ENCODE results near the gene ABHD10.

ABHD10 gene

DNA sequence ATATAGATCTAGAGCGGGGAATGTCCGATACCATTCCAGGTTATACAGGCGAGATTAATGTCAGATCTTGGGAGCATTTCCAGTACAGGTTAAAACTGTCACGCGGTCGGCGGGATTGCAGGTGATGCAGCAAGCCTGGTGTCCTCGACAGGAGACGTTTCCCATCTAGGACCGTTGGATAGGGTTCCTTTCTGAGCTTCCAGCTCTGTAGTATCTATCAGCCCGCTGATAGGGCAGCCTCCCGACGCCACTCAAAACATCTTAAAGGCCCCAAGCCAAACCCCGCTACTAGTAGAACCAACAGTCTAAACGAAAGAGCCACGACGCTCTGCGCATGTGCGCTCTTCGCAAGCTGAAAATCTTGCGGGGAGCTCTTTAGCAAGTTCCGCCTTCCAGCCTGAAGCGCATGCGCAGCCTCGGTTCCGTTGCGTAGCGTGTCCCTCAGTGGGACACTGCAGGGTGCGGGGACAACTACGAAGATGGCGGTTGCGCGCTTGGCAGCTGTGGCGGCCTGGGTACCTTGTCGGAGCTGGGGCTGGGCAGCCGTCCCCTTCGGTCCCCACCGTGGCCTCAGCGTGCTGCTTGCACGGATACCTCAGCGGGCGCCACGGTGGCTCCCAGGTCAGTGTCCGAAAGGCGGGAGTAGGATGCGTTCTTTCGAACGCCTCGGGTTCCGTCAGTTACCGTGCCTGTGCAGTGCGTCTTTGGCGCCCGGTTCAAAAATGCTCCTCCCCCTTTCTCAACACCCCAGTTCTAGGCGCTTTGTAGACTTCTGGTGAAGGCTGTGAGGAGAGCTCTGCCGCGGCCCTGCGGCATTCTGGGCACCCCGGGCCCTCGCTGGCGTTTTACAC is at the start of gene ABHD10:
Gene ABHD10, plus strand, starts transcription at position 444 of the 851 bp plus-strand sequence. Its CDS starts 36 bp downstream, at position 480.
- peak; percentile 86 to 96 (median 94) for DNase-seq

DNA sequence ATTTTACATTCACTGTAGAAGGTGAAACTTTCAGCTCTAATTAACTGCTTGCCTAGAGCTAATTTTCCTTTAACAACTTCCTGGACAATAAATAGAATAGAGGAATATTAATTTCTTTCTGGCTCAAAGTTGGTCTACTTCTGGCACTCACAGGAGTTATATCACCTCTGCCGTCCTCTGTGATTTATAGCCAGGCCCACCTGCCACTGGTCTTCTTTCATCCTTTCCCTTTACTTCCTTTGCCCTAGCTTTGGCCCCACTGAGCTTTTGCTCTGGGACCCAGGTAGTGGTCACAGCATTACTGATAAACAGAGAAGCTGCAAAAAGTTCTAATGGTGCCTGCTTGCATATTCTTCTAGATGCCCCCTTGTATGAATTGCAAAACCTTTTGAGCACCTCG is 49.3 kb upstream of the ABHD10 start:
- DNase-seq: no peak

DNA sequence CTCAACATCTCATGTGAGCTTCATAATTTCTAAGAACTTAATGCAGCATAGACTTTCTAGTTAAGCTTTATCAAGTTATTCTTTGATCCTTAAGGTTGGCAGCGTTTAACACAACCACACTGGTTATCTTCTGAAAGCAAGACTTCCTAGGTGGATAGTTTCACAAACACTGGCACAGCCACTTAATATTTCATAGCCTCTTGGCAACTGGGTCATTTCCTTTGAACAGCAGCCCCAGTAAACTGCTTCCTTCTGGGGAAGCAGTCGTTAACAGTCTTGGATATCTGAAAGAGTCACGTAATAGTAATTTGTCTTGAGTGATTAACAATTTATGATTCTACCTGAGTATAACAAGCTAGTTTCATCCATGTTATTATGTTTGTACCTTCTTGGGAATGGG is 45.9 kb upstream of the ABHD10 start:
- DNase-seq: no peak

DNA sequence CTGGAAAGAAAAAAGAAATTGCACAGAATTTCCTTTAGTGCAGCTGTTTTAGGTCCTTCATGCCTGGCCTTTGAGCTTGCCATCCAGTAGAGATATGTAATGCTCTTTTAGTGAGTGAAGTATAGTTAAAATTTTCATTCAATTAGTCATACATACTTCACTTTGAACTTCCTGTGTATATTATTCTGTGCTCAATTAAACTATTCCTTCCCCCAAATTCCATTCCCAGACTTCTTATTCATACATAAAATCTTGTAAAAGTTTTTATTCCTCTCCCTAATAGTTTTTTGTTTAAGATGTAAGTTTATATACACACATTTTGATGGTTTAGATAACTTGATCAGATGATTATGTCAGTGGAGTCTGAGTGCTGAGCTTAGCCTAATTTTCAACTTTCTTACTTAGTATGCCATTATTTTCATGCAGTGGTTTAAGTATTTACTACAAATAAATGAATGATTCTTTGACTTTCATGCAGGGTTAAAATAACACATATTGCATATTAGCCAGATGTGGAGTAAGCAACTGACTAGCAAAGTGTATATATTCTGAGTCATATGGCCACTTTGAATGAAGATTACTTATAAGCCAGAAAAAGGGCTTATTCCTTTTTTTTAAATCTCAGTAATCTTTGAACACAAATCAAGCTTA is 42.5 kb upstream of the ABHD10 start:
- no peak for DNase-seq

DNA sequence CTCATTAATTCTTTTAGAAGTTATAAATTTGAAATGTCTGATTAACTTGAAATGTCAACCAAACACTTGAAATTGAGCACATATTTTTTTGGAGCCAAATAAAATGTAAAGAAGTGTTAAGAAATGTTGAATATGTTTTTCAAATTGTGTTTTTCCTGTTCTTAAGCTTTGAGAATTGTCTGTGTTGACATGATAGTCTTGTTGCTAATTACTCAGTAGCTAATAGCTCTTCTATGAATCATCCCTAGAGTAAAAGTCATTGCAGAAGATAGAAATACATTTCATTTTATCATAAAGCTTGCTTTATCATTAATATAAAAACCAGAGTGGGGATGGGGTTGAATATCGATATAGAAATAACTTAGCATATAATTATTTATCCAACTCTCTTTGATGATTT is 41.9 kb upstream of the ABHD10 start:
- DNase-seq: no peak

DNA sequence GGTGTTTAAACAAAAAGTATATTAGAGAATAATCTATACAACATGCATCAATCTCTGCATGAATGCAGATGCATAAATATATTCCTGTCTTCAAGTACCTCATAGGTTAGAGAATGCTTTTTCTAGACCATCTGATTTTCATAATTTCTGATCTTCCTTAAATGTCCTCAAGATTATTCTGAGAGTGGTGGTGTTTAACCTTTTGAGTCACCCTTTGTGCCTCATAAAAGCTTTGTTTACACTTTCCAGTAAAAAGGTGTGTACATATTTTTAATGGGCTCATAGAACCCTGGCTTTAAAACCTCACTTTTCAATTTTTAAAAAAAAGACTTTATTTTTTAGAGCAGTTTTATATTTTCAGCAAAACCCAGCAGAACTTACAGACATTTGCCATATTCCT is 41.0 kb upstream of the ABHD10 start:
- DNase-seq: no peak

DNA sequence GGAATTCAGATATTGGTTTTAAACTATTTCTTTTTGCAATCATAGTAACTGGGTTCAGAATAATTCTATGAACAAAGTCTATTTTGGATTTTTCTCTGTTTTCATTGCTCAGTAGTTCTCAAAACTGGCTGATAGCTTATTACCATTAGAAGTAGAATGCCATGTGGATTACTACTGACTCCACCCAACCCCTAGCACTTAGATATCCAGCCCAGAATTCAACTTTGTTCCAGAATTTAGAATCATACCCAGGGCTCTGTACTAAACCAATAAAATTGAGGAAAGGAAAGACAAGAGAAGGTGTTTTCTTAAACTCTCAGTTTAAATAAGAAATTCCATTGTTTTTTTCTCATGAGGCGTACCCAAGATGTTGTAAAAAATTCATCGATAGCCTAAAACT is 39.0 kb upstream of the ABHD10 start:
- no peak for DNase-seq

DNA sequence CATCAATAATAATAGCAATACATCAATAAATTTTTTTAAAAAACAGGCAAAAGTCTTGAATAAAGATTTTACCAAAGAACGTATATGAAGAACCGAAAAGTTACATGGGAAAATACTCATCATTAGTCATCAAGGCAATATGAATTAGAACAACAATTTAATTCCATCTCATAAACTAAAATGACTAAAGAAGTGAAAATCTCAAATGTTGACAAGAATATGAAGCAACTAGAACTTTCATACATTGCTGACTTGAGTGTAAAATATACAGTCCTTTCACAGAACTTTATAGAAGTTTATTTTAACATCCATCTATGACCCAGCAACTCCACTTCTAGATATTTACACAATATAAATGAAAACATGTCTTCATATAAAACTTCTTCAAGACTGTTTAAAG is 35.3 kb upstream of the ABHD10 start:
- DNase-seq: no peak

DNA sequence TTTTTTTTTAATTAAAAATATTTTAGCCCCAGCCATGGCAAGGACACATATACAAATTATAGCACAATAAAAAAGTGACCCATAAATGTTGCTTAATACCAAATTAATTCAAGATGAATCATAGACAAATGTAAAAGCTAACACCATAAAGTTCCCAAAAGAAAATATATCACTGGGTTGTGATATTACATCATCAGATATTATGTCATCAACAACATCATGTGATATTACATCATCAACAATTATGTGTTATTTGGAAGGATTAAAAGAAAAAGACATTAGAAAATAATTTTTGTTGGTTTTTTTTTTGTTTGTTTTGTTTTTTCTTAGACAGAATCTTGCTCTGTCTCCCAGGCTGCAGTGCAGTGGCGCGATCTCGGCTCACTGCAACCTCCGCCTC is 34.5 kb upstream of the ABHD10 start:
- DNase-seq: no peak

DNA sequence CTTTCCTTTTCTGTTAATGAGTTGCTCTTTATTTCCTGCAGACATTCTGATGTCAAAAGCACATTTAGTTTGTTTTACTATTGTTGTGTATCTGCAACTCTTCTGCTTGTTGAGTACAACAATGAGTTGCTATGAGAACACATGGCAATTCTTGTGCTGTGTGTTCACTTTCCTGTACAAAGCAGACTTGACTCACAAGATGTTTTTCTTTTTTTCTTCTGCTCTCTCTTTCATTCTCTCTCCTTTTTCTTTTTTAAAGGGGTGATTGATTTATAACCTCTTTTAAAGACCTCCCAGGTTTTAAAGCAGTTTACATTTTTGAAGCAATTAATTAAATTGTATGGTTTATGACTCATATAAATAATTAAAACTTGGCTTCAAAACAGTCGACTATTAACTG is 31.6 kb upstream of the ABHD10 start:
- no peak for DNase-seq

DNA sequence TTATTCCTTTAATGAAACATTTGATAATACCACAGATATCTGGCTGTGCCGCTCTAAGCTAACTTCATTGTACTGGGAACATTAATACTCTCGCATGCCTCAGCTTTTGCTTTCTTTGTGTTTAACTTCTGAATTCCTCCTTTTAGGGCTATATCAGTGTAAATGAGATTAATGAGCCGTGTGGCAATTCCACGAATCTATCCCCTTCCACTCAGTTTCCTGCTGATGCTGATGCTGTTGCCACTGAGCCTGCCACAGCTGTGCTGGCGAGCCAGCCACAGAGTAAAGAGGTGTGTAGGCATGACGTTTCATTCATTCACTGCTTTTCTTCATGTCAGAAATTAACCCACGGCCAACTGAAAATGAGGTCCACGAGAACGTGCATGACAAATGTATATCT is 30.0 kb upstream of the ABHD10 start:
- DNase-seq: no peak

DNA sequence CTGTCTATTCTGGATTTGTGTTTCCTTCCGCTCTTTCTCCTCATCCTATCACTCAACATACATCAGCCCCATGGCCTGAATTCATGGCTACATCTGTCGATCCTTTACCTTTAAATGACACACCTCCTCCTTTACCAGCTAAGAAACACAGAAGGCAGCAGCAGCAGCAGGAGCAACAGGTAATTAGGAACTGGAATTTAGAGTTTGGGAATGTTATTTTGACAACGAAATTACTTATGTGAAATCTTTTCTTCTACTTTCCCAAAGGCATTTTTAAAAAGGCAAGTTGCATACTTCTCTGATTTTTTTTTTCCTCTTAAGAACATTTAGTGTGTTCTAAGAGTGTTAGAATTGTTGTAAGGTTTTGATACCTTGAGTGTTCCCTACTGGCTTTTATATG is 29.1 kb upstream of the ABHD10 start:
- DNase-seq: no peak

DNA sequence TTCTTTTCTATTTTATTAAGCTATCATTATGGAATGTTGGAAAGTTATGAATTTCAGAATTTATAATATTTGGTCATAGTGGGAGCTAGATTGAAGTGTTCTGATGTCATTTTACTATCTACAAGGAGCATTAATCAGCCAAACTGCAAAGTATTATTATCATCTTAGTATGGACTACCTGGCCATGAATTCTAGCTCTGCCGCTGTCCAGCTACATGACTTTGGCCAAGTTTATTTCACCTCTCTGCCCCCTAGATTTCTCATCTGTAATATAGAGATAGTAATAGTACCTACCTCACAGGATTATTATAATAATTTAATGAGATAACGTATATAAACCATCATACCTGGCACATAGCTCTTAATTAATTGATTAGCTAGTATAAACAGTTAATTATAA is 27.8 kb upstream of the ABHD10 start:
- no peak for DNase-seq

DNA sequence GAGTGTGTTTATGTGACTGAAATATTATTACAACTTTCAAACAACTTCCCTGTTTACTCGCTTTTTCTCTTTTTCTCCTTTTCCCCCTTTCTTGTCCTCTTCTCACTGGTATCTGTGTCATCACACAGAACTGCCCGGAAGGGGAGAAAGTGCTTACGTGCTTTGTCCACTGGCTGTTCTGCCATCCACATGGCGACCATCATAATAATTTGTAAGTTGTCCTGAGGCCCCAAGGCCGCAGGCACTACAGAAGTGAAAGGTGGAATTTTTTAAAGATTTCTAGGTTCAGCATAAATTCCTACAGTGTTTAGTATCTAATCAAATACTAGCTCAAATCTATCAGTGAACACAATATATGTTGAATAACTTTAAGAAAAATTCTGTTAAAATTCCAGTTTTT is 26.7 kb upstream of the ABHD10 start:
- DNase-seq: no peak

DNA sequence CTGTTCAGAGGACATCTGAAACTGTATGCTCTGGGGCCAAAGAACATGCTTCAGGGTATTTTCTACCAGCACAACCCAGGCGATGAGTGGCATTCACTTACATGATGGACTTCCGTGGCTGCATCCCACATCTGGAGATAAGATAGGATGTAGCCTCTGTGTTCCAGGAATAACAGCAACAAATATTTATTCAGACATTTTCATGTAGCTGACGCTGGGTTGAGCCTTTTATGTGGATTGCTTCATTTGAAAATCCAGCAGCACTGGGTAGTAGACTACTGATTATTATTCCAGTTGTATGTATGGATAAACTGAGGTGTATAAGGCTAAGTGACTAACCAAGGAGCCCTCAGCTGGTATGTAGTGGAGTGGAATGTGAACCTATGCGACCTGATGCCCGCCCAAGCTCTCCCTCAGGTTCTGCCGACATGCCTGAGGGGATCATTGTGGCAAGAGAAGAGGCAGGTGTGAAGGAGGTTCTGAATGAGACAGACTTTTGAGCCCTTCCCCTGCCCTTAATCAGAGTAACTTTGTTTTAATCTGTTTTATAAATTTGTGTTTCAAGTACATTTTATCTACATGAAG is 25.9 kb upstream of the ABHD10 start:
- no peak for DNase-seq

DNA sequence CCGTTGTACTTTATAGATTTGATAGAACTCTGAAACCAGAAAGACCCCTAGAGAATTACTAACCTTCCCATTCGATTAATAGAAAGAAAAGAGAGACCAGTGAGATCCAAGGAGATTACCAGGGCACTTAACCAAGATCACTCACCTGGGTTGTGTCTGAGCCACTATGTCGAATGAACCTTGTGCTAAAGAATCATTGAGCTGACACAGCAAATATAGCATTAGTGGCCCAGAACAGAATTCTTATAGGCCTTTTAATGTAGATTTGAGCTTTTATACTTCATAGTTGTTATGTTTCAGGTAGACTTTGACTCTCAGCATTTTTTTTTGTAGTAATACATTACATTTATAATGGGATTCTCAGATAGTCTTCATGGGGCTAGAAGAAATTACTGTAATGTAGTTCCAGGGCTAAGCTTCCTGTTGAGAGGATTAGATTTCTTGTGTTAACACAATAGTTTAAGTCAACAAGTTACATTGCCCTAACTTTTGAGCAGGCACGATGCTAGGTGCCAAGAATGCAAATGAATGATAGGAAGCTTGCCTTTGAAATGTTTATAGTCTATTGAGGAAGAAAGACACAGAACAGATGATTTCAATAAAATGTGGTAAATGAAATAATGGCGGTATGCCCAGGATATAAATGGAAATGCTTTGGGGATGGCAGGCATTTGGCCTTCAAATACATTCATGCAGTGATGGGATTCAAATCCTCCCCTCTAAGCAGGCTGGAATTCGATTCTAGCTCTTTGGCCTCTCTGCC is 24.4 kb upstream of the ABHD10 start:
- no peak for DNase-seq

DNA sequence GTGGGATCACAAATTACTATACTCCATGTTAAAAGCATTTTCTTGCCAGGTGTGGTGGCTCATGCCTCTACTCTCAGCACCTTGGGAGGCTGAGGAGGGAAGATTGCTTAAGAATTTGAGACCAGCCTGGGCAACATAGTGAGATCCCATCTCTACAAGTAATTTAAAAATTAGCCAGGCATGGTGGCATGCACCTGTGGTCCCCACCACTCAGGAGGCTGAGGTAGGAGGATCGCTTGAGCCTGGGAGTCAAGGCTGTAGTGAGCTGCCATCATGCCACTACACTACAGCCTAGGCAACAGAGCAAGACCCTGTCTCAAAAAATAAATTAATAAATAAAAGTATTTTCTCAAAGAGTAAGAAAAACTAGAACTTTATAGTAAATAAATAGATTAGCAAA is 22.9 kb upstream of the ABHD10 start:
- DNase-seq: no peak

DNA sequence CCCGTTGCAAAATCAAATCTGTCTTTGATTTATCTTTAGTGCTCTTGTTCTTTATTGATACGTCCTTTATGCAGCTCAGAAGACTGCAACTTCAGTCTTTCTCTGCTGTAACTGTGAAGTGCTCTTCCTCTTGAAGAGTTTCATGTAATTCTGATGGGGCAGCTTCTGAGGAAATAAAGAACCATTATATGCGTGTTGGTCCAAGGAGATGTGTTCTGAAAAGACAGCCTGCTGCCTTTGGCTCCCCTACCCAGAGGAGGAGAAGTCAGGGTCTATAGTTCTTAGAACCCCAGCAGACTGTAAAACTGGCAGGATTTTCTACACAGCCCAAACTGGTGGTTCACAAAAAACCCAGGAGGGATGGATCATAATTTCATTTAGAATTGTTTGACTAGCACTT is 22.4 kb upstream of the ABHD10 start:
- no peak for DNase-seq

DNA sequence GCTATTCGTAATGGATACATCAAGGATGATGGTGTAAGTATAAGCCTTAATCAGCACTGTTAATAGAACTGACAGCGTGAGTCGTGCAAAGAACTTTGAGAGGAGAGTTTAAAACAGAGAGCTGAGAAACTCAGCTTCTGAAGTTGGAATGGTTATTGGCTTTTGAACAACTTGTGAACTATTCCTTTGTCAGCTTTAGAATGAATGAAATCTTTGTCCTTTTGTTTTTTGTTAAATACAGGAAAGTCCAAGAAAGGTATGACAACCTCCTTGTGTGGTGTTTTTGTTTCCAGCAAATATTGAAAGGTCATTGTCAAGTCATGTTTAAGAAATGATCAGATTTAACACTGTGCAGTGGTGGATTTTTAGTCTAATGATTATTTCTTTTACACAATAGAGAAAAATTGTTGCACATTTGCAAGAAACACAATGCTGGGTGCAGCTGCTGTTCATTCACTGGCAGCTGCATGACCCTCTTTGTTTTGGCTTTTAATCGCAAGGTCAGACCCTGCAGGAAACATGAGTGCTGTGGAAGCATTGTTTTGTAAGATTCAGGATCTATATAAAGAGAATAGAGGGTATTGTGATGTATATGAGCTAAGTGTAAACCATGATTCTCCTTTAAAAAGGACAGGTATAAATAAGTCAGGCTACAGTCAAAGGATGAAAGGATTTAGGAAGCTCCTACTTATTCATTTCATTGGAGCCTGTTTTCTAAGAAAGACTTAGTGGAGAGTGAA is 21.7 kb upstream of the ABHD10 start:
- DNase-seq: no peak

DNA sequence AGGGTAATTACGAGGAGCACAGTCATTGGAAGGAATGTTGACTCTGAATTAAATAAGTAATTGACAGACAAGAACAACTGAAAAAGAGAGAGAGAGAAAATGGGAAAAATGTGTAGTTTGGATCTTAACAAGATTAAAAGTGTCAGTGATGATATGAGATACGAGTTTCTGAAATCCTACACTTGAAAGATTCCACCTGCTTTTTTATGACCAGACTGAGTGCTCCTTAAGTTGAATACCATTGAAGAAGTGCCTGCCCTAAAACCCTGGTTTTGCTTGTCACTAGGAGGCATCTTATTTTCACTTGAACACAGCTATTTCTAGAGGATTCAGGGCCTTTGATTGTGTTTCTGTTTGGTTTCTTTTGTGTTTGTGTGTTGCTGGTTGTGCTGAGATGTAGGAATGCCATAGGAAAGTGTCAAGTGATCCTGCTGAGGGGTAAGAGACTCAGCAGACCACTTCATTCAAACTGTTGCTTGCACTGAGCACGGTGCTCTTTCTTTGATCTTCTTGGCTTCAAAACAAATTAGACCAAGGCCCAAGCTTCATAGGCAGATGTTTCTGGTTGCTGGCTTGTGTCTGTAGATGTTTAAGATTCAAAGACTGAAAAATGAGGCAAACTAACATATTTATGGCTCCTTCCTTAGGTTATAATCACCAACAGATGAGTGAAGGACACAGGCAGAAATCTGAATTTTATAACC is 17.2 kb upstream of the ABHD10 start:
- no peak for DNase-seq

DNA sequence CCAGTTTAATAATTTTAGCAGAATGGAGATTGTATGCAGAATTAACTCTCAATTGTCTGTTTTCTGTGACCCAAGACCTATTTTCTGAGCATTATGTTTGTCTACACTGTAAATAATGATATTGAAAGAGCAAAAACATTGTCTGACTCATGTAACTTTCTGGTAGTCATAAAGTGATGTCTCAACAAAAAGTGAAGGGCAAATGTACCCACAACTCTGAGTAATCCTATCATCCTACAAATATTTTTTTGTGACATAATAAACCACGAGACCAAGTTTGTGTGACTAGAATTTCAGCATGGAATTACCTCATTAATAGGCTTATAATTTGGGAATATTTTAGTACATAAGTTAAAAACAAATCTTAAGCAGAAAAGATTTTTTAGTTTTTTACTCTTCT is 15.4 kb upstream of the ABHD10 start:
- no peak for DNase-seq

DNA sequence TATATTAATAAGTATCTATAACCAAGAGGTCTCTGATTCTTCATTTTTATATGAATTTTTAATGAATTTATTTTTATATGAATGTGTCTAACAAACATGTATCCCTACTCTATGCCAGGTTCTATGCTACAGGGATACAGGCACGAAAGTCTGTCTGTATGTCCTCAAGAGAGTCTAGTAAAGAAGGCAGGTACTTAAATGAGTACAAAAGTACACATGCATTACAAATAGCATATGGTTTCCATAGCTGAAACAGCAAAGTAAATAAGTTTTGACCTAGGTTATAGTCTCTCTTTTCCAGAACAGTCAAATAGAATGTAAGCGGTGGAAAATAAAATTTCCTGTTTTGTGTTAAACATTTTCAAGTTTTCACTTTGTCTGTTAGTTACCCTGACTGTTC is 13.3 kb upstream of the ABHD10 start:
- no peak for DNase-seq

Data from stimulated activated naive CD4-positive, alpha-beta T cell (primary cell).